GM06990 (cell line): ENCODE results near the gene FAM171A1.
"Not testable (repeated sequence)": the region's sequence is repeated elsewhere in the genome, so short reads cannot be mapped to it uniquely, and the experiment has no call there.

Source experiments
- DNase-seq: peaks from one replicate; pipeline ENCODE4 v3.0.0-alpha.2; 2011; ENCODE audit not compliant: insufficient read length; ENCODE audit errors: extremely low read depth
- H3K27me3 ChIP-seq: replicated peaks from 2 replicates; pipeline ENCODE4 v1.6.0; 2011; ENCODE audit warnings: low read length; ENCODE audit not compliant: control insufficient read depth, insufficient read depth
- H3K36me3 ChIP-seq: 2 replicates; pipeline ENCODE4 v1.5.1; 2011; ENCODE audit warnings: low read length; ENCODE audit not compliant: control insufficient read depth, insufficient read depth
- H3K4me3 ChIP-seq: replicated peaks from 2 replicates; pipeline ENCODE4 v1.5.1; 2011; ENCODE audit warnings: low read depth, mild to moderate bottlenecking, control low read depth, low read length
- TF ChIP-seq, protein P1 (sequence below): IDR thresholded peaks from 2 replicates; pipeline ENCODE4 v1.5.1; 2011; ENCODE audit warnings: low read length, control low read depth, mild to moderate bottlenecking, inconsistent platforms; ENCODE audit not compliant: insufficient read depth, poor library complexity, severe bottlenecking

Gene FAM171A1

DNA sequence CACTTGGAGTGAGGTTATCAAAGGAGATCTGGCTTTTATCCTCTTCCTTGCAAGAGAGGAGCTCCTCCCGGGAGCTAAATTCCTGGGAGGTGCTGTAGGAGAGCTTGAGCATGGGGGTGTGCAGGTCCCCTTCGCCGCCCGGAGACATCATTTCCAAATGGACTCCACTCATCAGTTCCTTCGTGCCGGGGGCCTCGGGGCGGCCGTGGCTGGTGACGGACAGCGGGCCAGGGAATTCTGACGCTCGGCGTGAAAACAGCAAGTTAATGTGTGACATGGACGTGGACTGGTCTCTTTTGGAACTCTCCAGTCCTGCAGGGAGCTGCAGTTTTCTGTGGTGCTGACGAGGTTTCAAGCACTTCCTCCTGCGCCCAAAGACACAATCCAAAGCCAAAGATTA lies 156.9 kb downstream of the FAM171A1 start:
- no peaks in the 10 kb centered on the region for H3K27me3 ChIP-seq
- TF ChIP-seq, protein P1, sequence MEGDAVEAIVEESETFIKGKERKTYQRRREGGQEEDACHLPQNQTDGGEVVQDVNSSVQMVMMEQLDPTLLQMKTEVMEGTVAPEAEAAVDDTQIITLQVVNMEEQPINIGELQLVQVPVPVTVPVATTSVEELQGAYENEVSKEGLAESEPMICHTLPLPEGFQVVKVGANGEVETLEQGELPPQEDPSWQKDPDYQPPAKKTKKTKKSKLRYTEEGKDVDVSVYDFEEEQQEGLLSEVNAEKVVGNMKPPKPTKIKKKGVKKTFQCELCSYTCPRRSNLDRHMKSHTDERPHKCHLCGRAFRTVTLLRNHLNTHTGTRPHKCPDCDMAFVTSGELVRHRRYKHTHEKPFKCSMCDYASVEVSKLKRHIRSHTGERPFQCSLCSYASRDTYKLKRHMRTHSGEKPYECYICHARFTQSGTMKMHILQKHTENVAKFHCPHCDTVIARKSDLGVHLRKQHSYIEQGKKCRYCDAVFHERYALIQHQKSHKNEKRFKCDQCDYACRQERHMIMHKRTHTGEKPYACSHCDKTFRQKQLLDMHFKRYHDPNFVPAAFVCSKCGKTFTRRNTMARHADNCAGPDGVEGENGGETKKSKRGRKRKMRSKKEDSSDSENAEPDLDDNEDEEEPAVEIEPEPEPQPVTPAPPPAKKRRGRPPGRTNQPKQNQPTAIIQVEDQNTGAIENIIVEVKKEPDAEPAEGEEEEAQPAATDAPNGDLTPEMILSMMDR, result no peak
- H3K4me3 ChIP-seq, result no peak overlapping the region
- H3K36me3 ChIP-seq, result no peaks in the 10 kb centered on the region
- DNase-seq, result no peak

DNA sequence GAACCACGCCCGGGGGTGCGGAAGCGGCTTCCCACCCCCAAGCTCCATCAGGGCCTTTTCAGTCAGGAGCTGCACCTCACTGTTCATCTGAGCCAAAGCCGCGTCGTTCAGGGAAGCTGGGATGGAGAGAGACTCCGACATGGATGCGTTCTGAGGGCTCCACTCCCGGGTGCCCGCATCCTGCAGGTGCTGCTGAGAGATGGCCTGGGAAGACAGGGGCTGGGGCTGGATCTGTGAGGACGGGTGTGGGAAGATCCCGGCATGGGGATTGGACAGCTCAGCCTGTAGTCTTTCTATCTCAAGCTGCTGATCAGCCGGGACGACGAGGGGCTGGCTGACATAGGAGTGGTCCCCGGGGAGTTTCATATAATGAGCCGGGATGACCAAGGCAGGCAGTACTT lies 157.6 kb downstream of the FAM171A1 start:
- H3K27me3 ChIP-seq, result no peaks in the 10 kb centered on the region
- no peaks in the 10 kb centered on the region for H3K36me3 ChIP-seq
- no peak overlapping the region for H3K4me3 ChIP-seq
- TF ChIP-seq, protein P1, result no peak
- DNase-seq, result no peak

DNA sequence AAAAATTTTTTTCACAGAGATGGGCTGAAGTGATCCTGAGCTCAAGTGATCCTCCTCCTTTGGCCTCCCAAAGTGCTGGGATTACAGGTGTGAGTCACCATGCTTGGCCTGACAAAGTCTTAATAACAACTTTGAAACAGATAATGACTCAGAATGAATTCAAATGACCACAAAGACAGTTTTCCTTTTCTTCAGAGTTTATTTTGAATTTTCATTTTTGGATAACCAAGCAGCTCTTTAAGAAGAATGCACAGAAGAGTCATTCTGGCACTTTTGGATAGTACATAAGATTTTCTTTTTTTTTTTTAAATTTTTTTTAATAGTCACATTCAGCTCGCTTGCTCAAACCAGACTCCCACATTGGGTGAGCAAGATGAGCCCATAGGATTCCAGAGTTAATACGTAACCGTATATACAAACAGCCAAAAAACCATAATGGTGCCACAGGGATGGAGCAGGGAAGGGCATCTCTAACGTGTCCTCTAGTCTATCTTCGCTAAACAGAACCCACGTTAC lies 159.6 kb downstream of the FAM171A1 start:
- H3K4me3 ChIP-seq, result no peak overlapping the region
- DNase-seq, result no peak
- TF ChIP-seq, protein P1, result no peak
- H3K36me3 ChIP-seq, result no peaks in the 10 kb centered on the region
- no peaks in the 10 kb centered on the region for H3K27me3 ChIP-seq

DNA sequence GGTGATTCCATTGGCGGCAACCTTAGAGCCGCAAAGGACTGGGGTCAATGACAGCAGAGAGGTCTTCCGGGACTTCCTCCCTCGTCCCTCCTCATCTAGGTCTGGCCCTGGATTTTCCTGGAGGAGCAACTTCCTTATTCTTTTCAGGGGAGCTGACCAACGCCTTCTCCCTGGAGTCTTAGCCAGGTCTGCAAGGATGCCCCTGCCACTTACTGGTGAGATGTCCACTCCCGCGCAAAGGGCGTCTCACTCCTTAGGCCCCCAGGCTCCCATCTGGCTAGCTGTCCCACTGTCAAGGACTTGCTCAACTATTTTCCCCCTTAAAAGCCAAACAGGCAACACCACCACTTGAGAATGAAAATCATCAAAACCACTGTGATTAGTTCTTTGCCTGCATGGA lies 160.6 kb downstream of the FAM171A1 start:
- Histone ChIP-seq H3K4me3 (no peak overlapping the region), H3K36me3 (no peaks in the 10 kb centered on the region), H3K27me3 (no peaks in the 10 kb centered on the region)
- TF ChIP-seq, protein P1, result no peak
- no peak for DNase-seq

DNA sequence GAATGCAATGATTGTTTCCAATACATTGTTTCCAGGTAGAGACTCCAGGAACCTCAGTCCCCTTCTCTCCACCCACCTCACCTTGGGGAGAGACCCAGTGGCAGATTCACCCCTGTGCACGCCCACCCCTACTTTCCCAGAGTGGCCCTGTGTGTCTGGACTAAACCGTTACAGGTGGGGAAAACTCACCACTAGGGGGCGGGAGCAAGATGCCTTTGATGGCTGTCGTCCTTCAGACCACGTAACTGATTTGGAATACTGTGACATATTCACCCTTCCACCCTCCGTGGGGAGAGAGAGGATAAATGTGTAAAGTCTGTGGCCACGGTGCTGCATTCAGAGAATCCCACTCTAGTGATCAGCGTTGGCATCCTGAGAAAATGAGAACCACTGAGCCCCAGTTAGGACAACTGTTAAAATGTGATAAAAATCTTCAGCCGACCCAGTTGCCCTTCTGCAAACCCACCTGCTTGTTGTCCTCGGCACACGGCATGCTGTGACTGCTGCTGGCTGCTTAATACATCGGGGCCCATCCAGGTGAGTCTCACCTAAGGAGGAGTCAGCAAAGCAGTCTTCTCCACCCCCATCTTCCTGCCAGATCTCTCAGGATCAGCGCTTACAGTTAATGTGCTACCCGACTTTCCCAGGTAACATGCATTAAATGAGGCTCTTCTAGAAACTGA lies 161.1 kb downstream of the FAM171A1 start:
- Histone ChIP-seq H3K4me3 (no peak overlapping the region), H3K27me3 (no peaks in the 10 kb centered on the region), H3K36me3 (no peaks in the 10 kb centered on the region)
- DNase-seq, result no peak
- TF ChIP-seq, protein P1, result peak; percentile 89

DNA sequence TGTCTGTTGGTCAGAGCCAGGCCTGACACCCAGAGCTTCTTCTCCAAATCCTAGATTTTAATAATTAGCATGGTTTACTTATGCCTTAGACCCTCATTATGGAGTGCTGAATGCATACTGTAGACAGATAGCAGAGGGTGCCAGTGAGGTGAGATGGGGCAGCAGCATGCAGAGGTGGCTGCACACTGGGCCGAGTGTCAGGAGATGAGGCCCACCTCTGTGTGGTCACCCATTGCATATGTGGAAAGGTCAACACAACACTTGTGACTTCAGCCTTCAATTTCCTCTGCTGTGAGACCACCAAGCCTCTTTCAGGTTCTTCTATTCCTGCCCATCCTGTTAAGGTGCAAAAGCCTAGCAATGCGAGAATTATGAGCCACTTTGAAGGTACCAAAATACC lies 162.9 kb downstream of the FAM171A1 start:
- TF ChIP-seq, protein P1, result no peak
- H3K36me3 ChIP-seq, result no peaks in the 10 kb centered on the region
- H3K4me3 ChIP-seq, result no peak overlapping the region
- no peaks in the 10 kb centered on the region for H3K27me3 ChIP-seq
- no peak for DNase-seq

DNA sequence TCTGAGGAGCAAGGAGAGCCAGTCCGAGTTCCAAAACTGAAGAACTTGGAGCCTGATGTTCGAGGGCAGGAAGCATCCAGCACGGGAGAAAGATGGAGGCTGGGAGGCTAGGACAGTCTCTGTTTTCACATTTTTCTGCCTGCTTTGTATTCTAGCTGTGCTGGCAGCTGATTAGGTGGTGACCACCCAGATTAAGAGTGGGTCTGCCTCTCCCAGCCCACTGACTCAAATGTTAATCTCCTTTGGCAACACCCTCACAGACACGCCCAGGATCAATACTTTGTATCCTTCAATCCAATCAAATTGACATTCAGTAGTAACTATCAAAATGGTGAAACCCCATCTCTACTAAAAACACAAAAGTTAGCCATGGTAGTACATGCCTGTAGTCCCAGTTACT lies 163.7 kb downstream of the FAM171A1 start:
- H3K4me3 ChIP-seq, H3K36me3 ChIP-seq, DNase-seq, H3K27me3 ChIP-seq: not testable (repeated sequence)
